Right forelimb (tissue), 1 donor: ENCODE results near the gene HTD2.

Source experiments
- DNase-seq: peaks from one replicate; pipeline ENCODE4 v3.0.0-alpha.2; 2018

The HTD2 gene

GRCh38 chr3:58358808-58359207, 52.5 kb downstream of the HTD2 start:
- DNase-seq = no peak

- DNase-seq = no peak
Observed at GRCh38 chr3:58359621-58360020, 53.3 kb downstream of the HTD2 start.

DNA sequence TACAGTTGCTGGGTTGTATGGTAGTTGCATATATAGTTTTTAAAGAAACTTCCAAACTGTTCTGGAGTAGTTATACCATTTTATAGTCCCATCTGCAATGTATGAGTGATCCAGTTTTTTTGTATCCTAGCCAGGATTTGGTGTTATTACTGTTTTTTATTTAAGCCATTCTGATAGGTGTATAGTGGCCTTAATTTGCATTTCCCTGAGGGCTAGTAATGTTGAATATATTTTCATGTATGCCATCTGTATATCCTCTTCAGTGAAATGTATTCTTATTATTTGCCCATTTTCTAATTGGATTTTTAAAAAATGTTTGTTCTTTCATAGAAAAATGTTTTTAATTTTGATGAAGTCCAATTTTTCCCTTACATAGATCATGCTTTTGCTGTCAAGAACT, 55.5 kb downstream of the HTD2 start:
- DNase-seq = no peak

GRCh38 chr3:58366699-58367098, 60.4 kb downstream of the HTD2 start:
- DNase-seq = no peak

DNA sequence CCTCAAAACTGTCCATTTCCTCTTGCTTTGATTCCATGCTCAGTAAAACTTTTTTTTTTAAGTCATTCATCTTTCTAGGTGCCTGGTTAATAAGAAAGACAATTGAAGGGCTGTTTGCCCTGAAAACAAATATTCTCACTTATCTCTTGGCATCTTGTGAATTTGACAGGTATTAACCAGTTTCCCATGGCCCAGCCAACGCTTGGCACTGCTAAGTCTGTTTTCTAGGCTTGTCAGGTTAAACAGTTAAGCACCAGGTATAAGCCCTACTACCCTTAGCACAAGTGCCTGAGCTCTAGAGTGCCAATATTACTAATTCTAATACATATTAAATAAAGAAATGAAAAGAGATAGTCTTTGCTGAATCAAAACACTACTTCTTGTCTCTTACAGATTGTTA, 62.7 kb downstream of the HTD2 start:
- DNase-seq = no peak
